A673 (cell line): ENCODE results near the gene SH3RF2.
"Not testable (repeated sequence)": the region's sequence is repeated elsewhere in the genome, so short reads cannot be mapped to it uniquely, and the experiment has no call there.

ENCODE experiments used
- CTCF ChIP-seq: fragments of 300-800, 200-600 bp; sonication (generic); conservative IDR thresholded peaks from 2 replicates; pipeline ENCODE4 v1.5.1; 2017; ENCODE audit warnings: low read depth, mild to moderate bottlenecking, antibody characterized with exemption, low read length, moderate library complexity, mixed read lengths
- EZH2 ChIP-seq: fragments of 200-600 bp; sonication (generic); IDR thresholded peaks from 2 replicates; pipeline ENCODE4 v1.6.1; 2017; ENCODE audit warnings: borderline replicate concordance, low read depth, mild to moderate bottlenecking, mixed read lengths, antibody characterized with exemption, low read length; ENCODE audit not compliant: poor library complexity, severe bottlenecking

- not testable (repeated sequence) for TF ChIP-seq CTCF, EZH2
Measured at GRCh38 chr5:145954140-145954539, 17.8 kb downstream of the SH3RF2 start.
